Erythroblast (primary cell): ENCODE data around the gene PDGFRB.

ENCODE experiments used
- DNase-seq, 2 experiments: peaks; one replicate each; lab custom pipeline; 2025; lab: John Stamatoyannopoulos, UW
- GATA1 ChIP-seq: IDR thresholded peaks from 2 replicates; pipeline ENCODE4 v1.6.1; 2011; ENCODE audit warnings: low read depth, mild to moderate bottlenecking, control low read depth, low read length, moderate library complexity
- POLR2A ChIP-seq: IDR thresholded peaks from 2 replicates; pipeline ENCODE4 v1.6.1; 2011; ENCODE audit warnings: mild to moderate bottlenecking, low read length

Gene PDGFRB

GRCh38 chr5:150186897-150187296, 31.3 kb upstream of the PDGFRB start:
- no peak for DNase-seq
- TF ChIP-seq POLR2A: no peak
- no peak for TF ChIP-seq GATA1

GRCh38 chr5:150186137-150186536, 30.5 kb upstream of the PDGFRB start:
- DNase-seq: no peak
- no peak for TF ChIP-seq POLR2A

- TF ChIP-seq POLR2A: no peak
- TF ChIP-seq GATA1: no peak
- DNase-seq: no peak
Observed at GRCh38 chr5:150184990-150185912, 29.6 kb upstream of the PDGFRB start.

- no peak for TF ChIP-seq POLR2A
- no peak for TF ChIP-seq GATA1
- no peak for DNase-seq
Observed at GRCh38 chr5:150184006-150184405, 28.4 kb upstream of the PDGFRB start.

- TF ChIP-seq POLR2A (no peak), GATA1 (no peak)
Observed at GRCh38 chr5:150183436-150183835, 27.8 kb upstream of the PDGFRB start.

GRCh38 chr5:150182774-150183173, 27.1 kb upstream of the PDGFRB start:
- no peak for TF ChIP-seq GATA1
- no peak for TF ChIP-seq POLR2A
- no peak for DNase-seq

More at GRCh38 chr5:150183436-150183835, 27.8 kb upstream of the PDGFRB start:
- no peak for DNase-seq

- no peak for DNase-seq
Observed at GRCh38 chr5:150181766-150182545, 26.3 kb upstream of the PDGFRB start.

GRCh38 chr5:150181027-150181426, 25.4 kb upstream of the PDGFRB start:
- no peak for TF ChIP-seq POLR2A
- no peak for TF ChIP-seq GATA1
- DNase-seq: no peak

More at GRCh38 chr5:150181766-150182545, 26.3 kb upstream of the PDGFRB start:
- TF ChIP-seq POLR2A (no peak), GATA1 (no peak)

- no peak for TF ChIP-seq GATA1
- no peak for TF ChIP-seq POLR2A
- no peak for DNase-seq
Observed at GRCh38 chr5:150180241-150181026, 24.8 kb upstream of the PDGFRB start.

- DNase-seq: no peak
- TF ChIP-seq GATA1 (no peak), POLR2A (no peak)
Observed at GRCh38 chr5:150179019-150179620, 23.5 kb upstream of the PDGFRB start.

GRCh38 chr5:150178262-150178661, 22.6 kb upstream of the PDGFRB start:
- DNase-seq: no peak
- TF ChIP-seq POLR2A: no peak
- no peak for TF ChIP-seq GATA1

- no peak for TF ChIP-seq GATA1
- TF ChIP-seq POLR2A: no peak
- no peak for DNase-seq
Observed at GRCh38 chr5:150177721-150178120, 22.1 kb upstream of the PDGFRB start.
